Epithelial cell of esophagus (primary cell): ENCODE measurements around the gene LRMDA.

ENCODE experiments used
- DNase-seq: peaks from one replicate; pipeline ENCODE4 v3.0.0; 2010; ENCODE audit warnings: low read depth
- H3K4me3 ChIP-seq: 2 replicates; pipeline ENCODE4 v1.5.1; 2011; ENCODE audit warnings: mild to moderate bottlenecking, low read length, control low read depth
- CTCF ChIP-seq: IDR thresholded peaks from 2 replicates; pipeline ENCODE4 v1.5.1; 2011; ENCODE audit warnings: low read depth, mild to moderate bottlenecking, low read length, control low read depth, inconsistent platforms; ENCODE audit not compliant: insufficient read depth; ENCODE audit errors: missing control alignments

LRMDA gene

GRCh38 chr10:76492678-76493472 is 1061.5 kb downstream of the LRMDA start:
- no peak for TF ChIP-seq CTCF
- no peak overlapping the region for H3K4me3 ChIP-seq
- peak; percentile 66 for DNase-seq

- DNase-seq: no peak
- no peak overlapping the region for H3K4me3 ChIP-seq
Observed at GRCh38 chr10:76497666-76498065, 1066.2 kb downstream of the LRMDA start.

GRCh38 chr10:76504823-76505222 is 1073.4 kb downstream of the LRMDA start:
- no peak overlapping the region for H3K4me3 ChIP-seq

More at GRCh38 chr10:76497666-76498065, 1066.2 kb downstream of the LRMDA start:
- TF ChIP-seq CTCF: no peak

GRCh38 chr10:76509446-76509845 is 1078.0 kb downstream of the LRMDA start:
- H3K4me3 ChIP-seq: no peak overlapping the region
- DNase-seq: no peak
- no peak for TF ChIP-seq CTCF

More at GRCh38 chr10:76504823-76505222, 1073.4 kb downstream of the LRMDA start:
- DNase-seq: no peak
- no peak for TF ChIP-seq CTCF

GRCh38 chr10:76514321-76514720 is 1082.9 kb downstream of the LRMDA start:
- no peak overlapping the region for H3K4me3 ChIP-seq
- no peak for DNase-seq

GRCh38 chr10:76514869-76515268 is 1083.4 kb downstream of the LRMDA start:
- no peak for TF ChIP-seq CTCF
- no peak overlapping the region for H3K4me3 ChIP-seq
- peak; percentile 69 for DNase-seq

More at GRCh38 chr10:76514321-76514720, 1082.9 kb downstream of the LRMDA start:
- TF ChIP-seq CTCF: no peak

- no peak for DNase-seq
- TF ChIP-seq CTCF: no peak
- H3K4me3 ChIP-seq: no peak overlapping the region
Observed at GRCh38 chr10:76522547-76522946, 1091.1 kb downstream of the LRMDA start.
